A673 (cell line): ENCODE data around the gene CYP4A11.

Experiments used
- EZH2 ChIP-seq: fragments of 200-600 bp; sonication (generic); IDR thresholded peaks from 2 replicates; pipeline ENCODE4 v1.6.1; 2017; ENCODE audit warnings: borderline replicate concordance, low read depth, mild to moderate bottlenecking, mixed read lengths, antibody characterized with exemption, low read length; ENCODE audit not compliant: poor library complexity, severe bottlenecking
- TF ChIP-seq, protein P1 (sequence below): fragments of 300-800, 200-600 bp; sonication (generic); conservative IDR thresholded peaks from 2 replicates; pipeline ENCODE4 v1.5.1; 2017; ENCODE audit warnings: low read depth, mild to moderate bottlenecking, antibody characterized with exemption, low read length, moderate library complexity, mixed read lengths

DNA sequence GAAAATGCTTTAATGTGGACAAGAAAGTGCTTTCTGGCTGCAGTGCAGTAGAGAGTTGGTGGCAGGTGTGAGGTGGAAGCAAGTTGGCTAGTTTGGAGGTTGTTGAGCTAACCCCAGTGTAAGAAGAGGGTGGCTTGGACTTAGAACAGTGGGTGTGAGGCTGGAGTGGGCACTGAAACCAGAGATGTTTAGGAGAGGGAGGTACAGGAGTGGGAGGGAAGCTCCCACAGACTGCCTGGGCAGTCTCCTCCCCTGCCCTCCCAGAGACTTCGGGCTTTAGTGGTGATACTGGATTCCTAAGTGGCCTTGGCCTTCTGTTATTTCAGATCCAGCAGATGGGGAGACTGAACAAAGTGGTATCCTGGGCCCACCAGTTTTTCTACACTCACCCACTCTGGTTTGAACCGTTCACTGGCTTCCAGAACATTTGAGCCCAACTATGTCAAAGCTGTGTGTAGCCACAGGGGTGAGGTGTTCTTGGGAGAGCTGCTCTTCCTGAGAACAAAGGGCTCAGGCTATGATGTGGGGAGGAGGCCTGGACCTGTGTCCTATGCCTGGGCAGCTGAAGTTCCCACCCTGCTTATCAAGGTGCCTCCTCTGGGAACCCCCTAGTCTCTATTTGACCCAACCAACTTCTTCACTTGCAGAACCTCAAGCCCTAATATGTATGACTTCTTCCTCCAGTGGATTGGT, 19.9 kb upstream of the CYP4A11 start:
- TF ChIP-seq EZH2: no peak
- TF ChIP-seq, protein P1, sequence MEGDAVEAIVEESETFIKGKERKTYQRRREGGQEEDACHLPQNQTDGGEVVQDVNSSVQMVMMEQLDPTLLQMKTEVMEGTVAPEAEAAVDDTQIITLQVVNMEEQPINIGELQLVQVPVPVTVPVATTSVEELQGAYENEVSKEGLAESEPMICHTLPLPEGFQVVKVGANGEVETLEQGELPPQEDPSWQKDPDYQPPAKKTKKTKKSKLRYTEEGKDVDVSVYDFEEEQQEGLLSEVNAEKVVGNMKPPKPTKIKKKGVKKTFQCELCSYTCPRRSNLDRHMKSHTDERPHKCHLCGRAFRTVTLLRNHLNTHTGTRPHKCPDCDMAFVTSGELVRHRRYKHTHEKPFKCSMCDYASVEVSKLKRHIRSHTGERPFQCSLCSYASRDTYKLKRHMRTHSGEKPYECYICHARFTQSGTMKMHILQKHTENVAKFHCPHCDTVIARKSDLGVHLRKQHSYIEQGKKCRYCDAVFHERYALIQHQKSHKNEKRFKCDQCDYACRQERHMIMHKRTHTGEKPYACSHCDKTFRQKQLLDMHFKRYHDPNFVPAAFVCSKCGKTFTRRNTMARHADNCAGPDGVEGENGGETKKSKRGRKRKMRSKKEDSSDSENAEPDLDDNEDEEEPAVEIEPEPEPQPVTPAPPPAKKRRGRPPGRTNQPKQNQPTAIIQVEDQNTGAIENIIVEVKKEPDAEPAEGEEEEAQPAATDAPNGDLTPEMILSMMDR: no peak
